WTC11 (cell line): ENCODE measurements around the gene ENPP6. TPM values are rescaled to one million over a fixed set of nuclear protein-coding genes. Genes with fewer than 3 reads are reported as not detected.

Source experiments
- ATAC-seq: fragments of 200-7000 bp; cut with Tn5 transposase; 2 replicates; pipeline ENCODE4 v1.10.0; 2021; ENCODE audit warnings: mild to moderate bottlenecking, moderate library complexity
- CTCF ChIA-PET: fragments of 300-600 bp; sonication (Branson Sonifier 250); formaldehyde crosslinking; loops from one replicate; lab custom pipeline; 2021; ENCODE audit warnings: antibody characterized with exemption; lab: Charles Lee
- POLR2A ChIA-PET: fragments of 350-600 bp; sonication (Branson Sonifier 250); formaldehyde crosslinking; loops from one replicate; lab custom pipeline; 2021; ENCODE audit warnings: antibody characterized with exemption; lab: Charles Lee
- DNase-seq: peaks from one replicate; pipeline ENCODE4 v3.0.0; 2021; ENCODE audit warnings: low spot score
- H3K27ac Mint-ChIP-seq: 2 replicates; pipeline ENCODE4 v1.8.0; 2021; ENCODE audit warnings: mixed read lengths
- H3K27me3 Mint-ChIP-seq: 2 replicates; pipeline ENCODE4 v1.8.0; 2021; ENCODE audit warnings: low read depth, mild to moderate bottlenecking, moderate library complexity, mixed read lengths
- H3K36me3 Mint-ChIP-seq: 2 replicates; pipeline ENCODE4 v1.8.0; 2021; ENCODE audit warnings: mixed read lengths
- H3K4me1 Mint-ChIP-seq: 2 replicates; pipeline ENCODE4 v1.8.0; 2022; ENCODE audit warnings: mixed read lengths
- H3K4me3 Mint-ChIP-seq: 2 replicates; pipeline ENCODE4 v1.8.0; 2021; ENCODE audit warnings: mild to moderate bottlenecking, moderate library complexity, mixed read lengths
- H3K9me3 Mint-ChIP-seq: 2 replicates; pipeline ENCODE4 v1.8.0; 2021; ENCODE audit warnings: mixed read lengths
- AR ChIP-seq: fragments of 250-450 bp; sonication (Bioruptor Pico); IDR thresholded peaks from 2 replicates; pipeline ENCODE4 v1.9.0; 2021; ENCODE audit warnings: mild to moderate bottlenecking
- ATF2 ChIP-seq: sonication (generic); formaldehyde crosslinking; IDR thresholded peaks from 2 replicates; pipeline ENCODE4 v1.8.1; 2022; ENCODE audit warnings: low read depth, missing genetic modification reagents, borderline replicate concordance
- CBFB ChIP-seq: sonication (generic); formaldehyde crosslinking; IDR thresholded peaks from 2 replicates; pipeline ENCODE4 v1.8.1; 2022; ENCODE audit warnings: mild to moderate bottlenecking, low read depth, missing genetic modification reagents
- CREB1 ChIP-seq: sonication (generic); formaldehyde crosslinking; IDR thresholded peaks from 2 replicates; pipeline ENCODE4 v1.8.0; 2023; ENCODE audit warnings: mild to moderate bottlenecking, missing genetic modification reagents
- E2F4 ChIP-seq: sonication (generic); formaldehyde crosslinking; IDR thresholded peaks from 2 replicates; pipeline ENCODE4 v1.8.1; 2022; ENCODE audit warnings: low read depth, mild to moderate bottlenecking, moderate library complexity, missing genetic modification reagents, borderline replicate concordance
- E2F5 ChIP-seq: sonication (generic); formaldehyde crosslinking; IDR thresholded peaks from 2 replicates; pipeline ENCODE4 v1.8.1; 2022; ENCODE audit warnings: mild to moderate bottlenecking, moderate library complexity, missing genetic modification reagents
- FOXJ3 ChIP-seq: sonication (generic); formaldehyde crosslinking; IDR thresholded peaks from 2 replicates; pipeline ENCODE4 v1.9.0; 2021; ENCODE audit warnings: missing genetic modification reagents, mild to moderate bottlenecking, borderline replicate concordance
- IRF2 ChIP-seq: sonication (generic); formaldehyde crosslinking; IDR thresholded peaks from 2 replicates; pipeline ENCODE4 v1.8.0; 2022; ENCODE audit warnings: low read depth, missing genetic modification reagents, borderline replicate concordance
- KAT7 ChIP-seq: sonication (generic); formaldehyde crosslinking; IDR thresholded peaks from 2 replicates; pipeline ENCODE4 v1.8.1; 2023; ENCODE audit warnings: missing genetic modification reagents, mild to moderate bottlenecking, borderline replicate concordance
- NFE2L1 ChIP-seq: sonication (generic); formaldehyde crosslinking; IDR thresholded peaks from 2 replicates; pipeline ENCODE4 v1.8.1; 2023; ENCODE audit warnings: missing genetic modification reagents
- PRDM15 ChIP-seq: sonication (generic); formaldehyde crosslinking; IDR thresholded peaks from 2 replicates; pipeline ENCODE4 v1.8.0; 2022; ENCODE audit warnings: missing genetic modification reagents
- RELA ChIP-seq: sonication (generic); formaldehyde crosslinking; IDR thresholded peaks from 2 replicates; pipeline ENCODE4 v1.8.1; 2022; ENCODE audit warnings: missing genetic modification reagents, mild to moderate bottlenecking, borderline replicate concordance
- ZMAT4 ChIP-seq: fragments of 250-450 bp; sonication (Bioruptor Pico); IDR thresholded peaks from 2 replicates; pipeline ENCODE4 v1.9.0; 2021; ENCODE audit warnings: mild to moderate bottlenecking
- ZNF219 ChIP-seq: sonication (generic); formaldehyde crosslinking; IDR thresholded peaks from 2 replicates; pipeline ENCODE4 v1.8.0; 2023; ENCODE audit warnings: missing genetic modification reagents, mild to moderate bottlenecking, borderline replicate concordance
- total RNA-seq: library from RNA; stranded (reverse); gene quantifications from 3 replicates; pipeline ENCODE4 v1.2.3, GENCODE V29; 2021

Gene ENPP6
- total RNA-seq, 1 experiment from 2014 or later = 0.09 TPM

- no peak for TF ChIP-seq ATF2
- TF ChIP-seq, all 79 proteins: peak for 0
These were observed 109.6 kb downstream of the ENPP6 start (continued) for GRCh38 chr4:184108006-184108501.

- TF ChIP-seq AR = no peak
- TF ChIP-seq KAT7 = no peak
- TF ChIP-seq E2F5 = no peak
- no peak for TF ChIP-seq ZMAT4 (CRISPR knock-in tag)
- TF ChIP-seq RELA (CRISPR knock-in tag) = no peak
- no peak for TF ChIP-seq ATF2
- no peak for TF ChIP-seq NFE2L1 (CRISPR knock-in tag)
- no peak for TF ChIP-seq ZNF219 (CRISPR knock-in tag)
- no peak for TF ChIP-seq IRF2
- TF ChIP-seq CBFB (CRISPR knock-in tag) = no peak
- TF ChIP-seq E2F4 (CRISPR knock-in tag) = no peak
- TF ChIP-seq, all 79 proteins: peak for 0
- Mint-ChIP-seq H3K9me3 (peaks cover 5% of the 10 kb centered on the region; the same call in 1 of the 2 replicates), H3K4me1 (peaks cover 23% of the 10 kb centered on the region), H3K27ac (no peak overlapping the region), H3K4me3 (no peak overlapping the region), H3K27me3 (no peaks in the 10 kb centered on the region; the same call in 1 of the 2 replicates), H3K36me3 (no peaks in the 10 kb centered on the region)
- no peak for DNase-seq
- no peak for ATAC-seq
- CTCF ChIA-PET = interaction anchor here (0.9 kb wide), 1 partner anchor 11 kb away, joined by 3 read pairs; no protein-coding TSS in a partner anchor
- POLR2A ChIA-PET = interaction anchor here (0.6 kb wide), 1 partner anchor 138 kb away, joined by 6 read pairs; no protein-coding TSS in a partner anchor
These were observed 113.1 kb downstream of the ENPP6 start for GRCh38 chr4:184104419-184105101.

GRCh38 chr4:184103527-184104264 is 114.0 kb downstream of the ENPP6 start:
- H3K36me3 Mint-ChIP-seq = no peaks in the 10 kb centered on the region
- ChIA-PET POLR2A (interaction anchor here (0.6 kb wide), 1 partner anchor 137 kb away, joined by 6 read pairs; no protein-coding TSS in a partner anchor), CTCF (no interaction called here)
- DNase-seq (peak; percentile 26), ATAC-seq (peak; percentile 46)
- peaks cover 23% of the 10 kb centered on the region for H3K4me1 Mint-ChIP-seq
- H3K27ac Mint-ChIP-seq = no peak overlapping the region
- no peak overlapping the region for H3K4me3 Mint-ChIP-seq
- TF ChIP-seq PRDM15 (CRISPR knock-in tag) (peak; percentile 18; the same call in 1 of the 2 replicates), FOXJ3 (no peak), CREB1 (0 out of 2 replicates have a peak, but pooled peaks have one; percentile 30)
- H3K9me3 Mint-ChIP-seq = peaks cover 5% of the 10 kb centered on the region; the same call in 1 of the 2 replicates
- H3K27me3 Mint-ChIP-seq = no peaks in the 10 kb centered on the region; the same call in 1 of the 2 replicates
